RPMI7951 (cell line): Measurements from ENCODE around the gene WDR82. TPM values are rescaled to one million over a fixed set of nuclear protein-coding genes. Genes with fewer than 3 reads are reported as not detected.
A peak's percentile ranks its signal among the peaks of the same experiment; 100 is the strongest.

Experiments used
- DNase-seq: peaks from one replicate; pipeline ENCODE4 v3.0.0-alpha.2; 2012; ENCODE audit warnings: low read depth
- total RNA-seq: library from RNA; depleted of rRNA; stranded (reverse); fragments of >200 nt; shearing (Covaris generic); gene quantifications from 2 replicates; pipeline ENCODE4 v1.2.3, GENCODE V29; 2014

The WDR82 gene
- total RNA-seq, 1 experiment from 2014 or later, result 53.0 TPM

- no peak for DNase-seq
Observed at GRCh38 chr3:52257911-52258310, 20.5 kb downstream of the WDR82 start.

DNA sequence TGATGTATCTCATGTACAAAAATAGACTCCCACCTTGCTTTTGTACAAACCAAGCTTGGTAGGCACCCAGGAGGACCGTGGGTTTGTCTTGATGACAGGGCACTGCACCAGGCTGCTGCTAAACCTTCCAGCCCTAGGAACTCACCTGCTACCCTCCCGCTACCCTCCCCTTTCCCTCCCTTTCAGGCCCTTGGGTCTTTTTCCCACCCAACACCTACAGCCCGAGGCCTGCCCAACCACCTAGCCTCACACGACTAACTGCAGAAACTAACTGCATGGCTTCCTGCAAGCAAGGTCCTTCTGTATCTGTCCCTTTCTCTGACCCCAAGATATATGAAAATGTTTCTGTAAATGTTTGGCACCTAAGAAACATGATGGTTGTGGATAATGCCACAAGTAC lies 21.8 kb downstream of the WDR82 start:
- no peak for DNase-seq

DNA sequence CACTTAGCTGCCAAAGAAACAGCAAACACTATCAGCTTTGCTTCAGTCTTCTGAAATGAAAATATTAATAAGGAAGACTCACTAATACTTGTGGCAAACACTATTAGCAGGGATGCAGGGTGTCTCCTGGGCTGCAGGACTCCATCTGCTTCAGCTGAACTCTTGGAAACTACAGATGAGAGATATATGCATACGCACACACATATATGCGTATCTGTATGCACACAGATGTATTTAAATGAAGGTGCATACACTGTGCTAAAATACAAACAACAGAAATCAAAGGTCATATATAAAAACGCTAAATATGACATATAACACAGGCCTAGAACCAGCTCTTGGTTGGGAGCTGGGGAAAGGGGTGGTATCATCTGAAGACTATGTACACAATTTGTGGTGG lies 22.3 kb downstream of the WDR82 start:
- no peak for DNase-seq

DNA sequence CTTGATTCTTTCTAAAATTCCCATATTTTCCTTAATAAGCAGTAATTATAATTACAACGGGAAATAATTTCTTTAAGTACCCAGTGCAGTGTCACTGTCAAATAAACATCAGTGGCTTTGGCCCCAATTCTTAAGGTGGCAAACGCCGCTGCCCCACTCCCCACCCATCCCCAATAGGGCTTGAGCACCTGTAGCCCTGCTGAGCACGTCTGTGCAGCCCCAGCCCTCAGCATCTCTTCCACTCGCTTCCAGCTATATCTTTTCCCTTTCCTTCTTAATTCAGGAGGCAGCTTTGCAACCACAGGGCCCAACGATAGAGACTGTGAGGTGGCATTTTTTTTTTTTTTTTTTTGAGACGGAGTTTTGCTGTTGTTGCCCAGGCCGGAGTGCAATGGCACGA lies 23.8 kb downstream of the WDR82 start:
- no peak for DNase-seq

GRCh38 chr3:52253314-52254304 lies 24.8 kb downstream of the WDR82 start:
- peak; percentile 19 for DNase-seq

- no peak for DNase-seq
Observed at GRCh38 chr3:52250122-52250521, 28.3 kb downstream of the WDR82 start.

GRCh38 chr3:52249683-52250082 lies 28.8 kb downstream of the WDR82 start:
- DNase-seq, result no peak

DNA sequence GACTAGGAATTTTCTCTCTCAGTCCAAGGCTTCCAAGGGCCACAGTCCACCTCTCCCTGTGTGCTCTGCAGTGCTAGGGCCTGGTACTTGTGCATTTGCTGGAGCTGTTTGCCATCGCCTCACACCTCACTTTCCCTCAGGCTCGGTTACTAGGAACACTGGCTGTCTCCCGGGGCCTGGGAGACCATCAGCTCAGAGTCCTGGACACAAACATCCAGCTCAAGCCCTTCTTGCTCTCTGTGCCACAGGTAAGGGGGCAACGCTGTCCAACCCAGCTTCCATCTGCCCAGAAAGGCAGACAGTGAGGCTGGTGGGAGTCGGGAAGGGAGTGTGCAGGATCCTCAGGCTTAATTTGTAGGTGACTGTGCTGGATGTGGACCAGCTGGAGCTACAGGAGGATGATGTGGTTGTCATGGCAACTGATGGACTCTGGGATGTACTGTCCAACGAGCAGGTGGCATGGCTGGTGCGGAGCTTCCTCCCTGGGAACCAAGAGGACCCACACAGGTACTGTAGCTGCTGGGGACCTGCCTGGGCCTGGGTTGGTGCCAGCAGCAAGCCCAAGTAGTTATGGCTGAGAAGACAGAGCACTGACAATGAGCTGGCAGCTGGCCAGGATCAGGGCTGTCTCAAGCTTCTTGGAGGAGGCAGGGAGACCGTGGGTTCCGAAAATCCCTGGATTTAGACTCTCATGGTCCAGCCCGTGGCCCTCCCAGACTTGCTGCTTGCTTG lies 29.5 kb downstream of the WDR82 start:
- DNase-seq, result no peak

DNA sequence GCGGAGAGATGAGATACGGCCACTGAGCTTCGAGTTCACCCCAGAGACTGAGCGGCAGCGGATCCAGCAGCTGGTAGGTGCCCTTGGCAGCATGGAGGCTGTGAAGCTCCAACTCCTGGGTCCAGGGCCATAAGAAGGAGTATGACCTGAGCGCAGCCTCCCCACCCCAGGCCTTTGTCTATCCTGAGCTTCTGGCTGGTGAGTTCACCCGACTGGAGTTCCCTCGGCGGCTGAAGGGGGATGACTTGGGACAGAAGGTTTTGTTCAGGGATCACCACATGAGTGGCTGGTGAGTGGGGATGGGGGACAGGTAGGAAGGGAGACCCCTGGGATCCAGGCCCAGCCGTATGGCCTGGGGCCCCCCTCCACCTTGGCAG lies 30.3 kb downstream of the WDR82 start:
- DNase-seq, result no peak

- DNase-seq, result no peak
Observed at GRCh38 chr3:52247409-52248164, 30.9 kb downstream of the WDR82 start.

- DNase-seq, result no peak
Observed at GRCh38 chr3:52246728-52247408, 31.6 kb downstream of the WDR82 start.

DNA sequence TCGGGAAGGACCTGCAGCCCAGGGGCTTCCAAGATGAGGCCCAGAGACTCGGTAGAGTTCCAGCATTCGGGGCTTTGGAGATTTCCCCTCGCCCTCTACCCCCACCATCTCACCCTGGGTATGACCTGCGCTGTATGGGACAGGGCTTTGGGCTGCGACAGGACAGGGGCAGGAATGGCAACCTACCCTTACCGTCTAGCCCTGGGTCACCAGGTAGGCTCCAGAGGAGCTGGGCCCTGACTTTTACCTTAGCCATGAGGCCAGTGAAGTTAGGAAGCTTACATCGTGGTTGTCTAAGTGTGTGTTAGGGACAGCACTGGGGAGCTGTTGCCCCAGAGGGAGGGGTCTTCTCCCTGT lies 32.2 kb downstream of the WDR82 start:
- DNase-seq, result no peak

DNA sequence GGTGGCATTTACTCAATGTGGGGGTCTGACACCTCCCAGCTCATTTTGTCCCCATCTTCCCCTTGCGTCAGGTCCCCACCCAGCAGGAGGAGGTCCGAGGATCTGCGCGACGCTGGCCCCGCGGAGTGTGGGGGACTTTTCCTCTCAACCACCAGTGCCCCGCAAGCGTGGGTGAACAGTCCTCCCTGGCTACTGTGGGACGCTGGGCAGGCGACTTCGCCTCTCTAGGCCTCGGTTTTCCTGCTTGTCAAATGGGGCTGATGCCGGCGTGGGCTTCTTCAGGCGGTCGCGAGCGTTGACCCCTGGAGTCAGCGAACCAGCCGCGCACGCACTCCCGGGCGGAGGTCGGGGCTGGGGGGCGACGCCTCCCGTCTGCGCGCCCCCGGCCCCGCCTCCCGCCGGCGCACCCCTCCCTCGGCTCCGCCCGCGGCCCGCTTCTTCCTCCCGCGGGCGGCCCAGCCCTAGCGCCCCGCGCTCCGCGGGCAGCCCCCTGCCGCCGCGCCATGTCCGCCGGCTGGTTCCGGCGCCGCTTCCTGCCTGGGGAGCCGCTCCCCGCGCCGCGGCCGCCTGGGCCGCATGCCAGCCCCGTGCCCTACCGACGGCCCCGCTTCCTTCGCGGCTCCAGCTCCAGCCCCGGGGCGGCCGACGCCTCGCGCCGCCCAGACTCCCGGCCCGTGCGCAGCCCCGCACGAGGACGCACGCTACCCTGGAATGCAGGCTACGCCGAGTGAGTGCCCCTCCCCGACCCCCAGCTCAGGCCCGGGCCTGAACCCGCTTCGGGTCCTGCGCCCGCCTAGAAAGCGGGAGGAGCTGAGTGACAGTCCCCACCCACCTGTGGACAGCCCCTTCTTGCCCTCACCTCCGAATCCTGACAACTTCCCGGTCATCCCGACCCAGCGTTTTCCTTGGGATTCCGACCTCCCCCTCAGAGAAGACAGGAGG lies 32.9 kb downstream of the WDR82 start, which contains the start of gene PPM1M:
Gene PPM1M (plus strand): TSS at position 438 of the 942 bp plus-strand sequence. CDS start 66 bp downstream, at position 504.
- DNase-seq, result peak; percentile 73

GRCh38 chr3:52243791-52244628 lies 34.4 kb downstream of the WDR82 start:
- peak; percentile 94 for DNase-seq

GRCh38 chr3:52242039-52242438 lies 36.4 kb downstream of the WDR82 start:
- no peak for DNase-seq

GRCh38 chr3:52240886-52241370 lies 37.5 kb downstream of the WDR82 start:
- DNase-seq, result no peak

DNA sequence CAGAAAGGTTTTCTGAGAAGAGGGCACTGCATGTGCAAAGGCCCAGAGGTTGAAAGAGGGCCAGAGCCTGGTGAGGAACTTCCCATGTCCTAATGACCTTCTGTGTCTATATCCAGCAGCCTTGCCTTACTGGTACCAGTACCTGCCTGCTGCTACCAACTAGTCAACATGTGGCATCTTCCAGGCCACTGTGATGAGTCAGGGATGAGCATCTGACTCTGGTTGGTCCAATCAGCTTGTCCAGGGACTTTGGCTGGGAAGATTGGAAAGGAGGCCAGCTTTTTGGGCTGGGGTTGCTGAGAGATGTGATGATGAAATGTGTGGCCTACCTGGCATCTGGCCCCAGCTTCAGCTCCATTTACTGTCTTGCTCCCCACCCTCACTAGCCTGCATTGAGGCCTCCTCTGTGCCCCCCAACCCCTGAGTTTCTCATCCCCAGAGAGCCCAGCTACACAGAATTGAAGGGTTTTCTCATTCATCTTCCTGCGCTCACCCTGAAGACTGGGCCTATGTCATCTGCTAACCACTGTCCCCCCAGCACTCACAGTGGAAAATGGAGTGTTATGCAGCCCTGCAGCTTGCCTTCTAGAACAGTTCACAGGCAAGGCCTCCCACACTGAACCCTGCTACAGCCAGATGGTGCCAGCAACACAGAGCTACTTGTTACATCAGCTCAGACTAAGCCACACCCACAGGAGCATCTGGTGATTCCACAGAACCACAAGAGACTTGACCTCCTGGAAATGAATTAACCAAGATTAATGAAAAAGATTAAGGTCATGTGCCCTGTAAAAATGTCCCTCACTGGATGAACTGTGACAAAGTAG lies 38.2 kb downstream of the WDR82 start:
- DNase-seq, result peak; percentile 94
